ENCODE results near the gene LIMCH1. TPM values are rescaled to one million over a fixed set of nuclear protein-coding genes. Genes with fewer than 3 reads are reported as not detected.

The LIMCH1 gene
- total RNA-seq, 1 donor, result 8.7 TPM

GRCh38 chr4:41619161-41619560 lies 81.2 kb downstream of the LIMCH1 start:
- H3K4me3 ChIP-seq (ENCODE audit: low read depth, low read length), result no peak overlapping the region
- DNase-seq (ENCODE audit: low read depth), result no peak
- TF ChIP-seq, protein P1, sequence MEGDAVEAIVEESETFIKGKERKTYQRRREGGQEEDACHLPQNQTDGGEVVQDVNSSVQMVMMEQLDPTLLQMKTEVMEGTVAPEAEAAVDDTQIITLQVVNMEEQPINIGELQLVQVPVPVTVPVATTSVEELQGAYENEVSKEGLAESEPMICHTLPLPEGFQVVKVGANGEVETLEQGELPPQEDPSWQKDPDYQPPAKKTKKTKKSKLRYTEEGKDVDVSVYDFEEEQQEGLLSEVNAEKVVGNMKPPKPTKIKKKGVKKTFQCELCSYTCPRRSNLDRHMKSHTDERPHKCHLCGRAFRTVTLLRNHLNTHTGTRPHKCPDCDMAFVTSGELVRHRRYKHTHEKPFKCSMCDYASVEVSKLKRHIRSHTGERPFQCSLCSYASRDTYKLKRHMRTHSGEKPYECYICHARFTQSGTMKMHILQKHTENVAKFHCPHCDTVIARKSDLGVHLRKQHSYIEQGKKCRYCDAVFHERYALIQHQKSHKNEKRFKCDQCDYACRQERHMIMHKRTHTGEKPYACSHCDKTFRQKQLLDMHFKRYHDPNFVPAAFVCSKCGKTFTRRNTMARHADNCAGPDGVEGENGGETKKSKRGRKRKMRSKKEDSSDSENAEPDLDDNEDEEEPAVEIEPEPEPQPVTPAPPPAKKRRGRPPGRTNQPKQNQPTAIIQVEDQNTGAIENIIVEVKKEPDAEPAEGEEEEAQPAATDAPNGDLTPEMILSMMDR (IDR thresholded peaks at IDR 0.05; ENCODE audit: insufficient read depth, low read length), result no peak

GRCh38 chr4:41620594-41621256 lies 82.8 kb downstream of the LIMCH1 start:
- no peak for DNase-seq (ENCODE audit: low read depth)
- H3K4me3 ChIP-seq (ENCODE audit: low read depth, low read length), result no peak overlapping the region
- TF ChIP-seq, protein P1 (IDR thresholded peaks at IDR 0.05; ENCODE audit: insufficient read depth, low read length), result no peak

DNA sequence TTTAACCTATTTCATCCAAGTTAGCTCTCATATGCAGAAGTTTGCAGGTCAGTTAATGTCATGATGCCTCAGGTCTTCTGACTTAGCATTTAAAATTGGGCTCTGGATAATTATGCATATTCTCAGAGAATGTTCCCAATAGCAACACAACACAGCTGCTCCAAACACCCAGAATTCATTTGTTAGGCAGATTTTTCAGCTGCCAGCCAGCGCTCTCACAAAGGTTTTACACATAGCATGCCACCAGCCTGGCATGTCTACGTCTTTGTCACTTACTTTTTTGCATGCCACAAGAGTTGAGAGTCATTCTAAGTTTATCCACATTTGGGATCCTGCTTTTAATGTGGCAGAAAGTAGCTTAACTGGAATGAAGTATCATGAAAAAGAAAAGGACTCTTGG lies 84.8 kb downstream of the LIMCH1 start:
- H3K4me3 ChIP-seq (ENCODE audit: low read depth, low read length), result no peak overlapping the region
- TF ChIP-seq, protein P1 (IDR thresholded peaks at IDR 0.05; ENCODE audit: insufficient read depth, low read length), result no peak
- no peak for DNase-seq (ENCODE audit: low read depth)

DNA sequence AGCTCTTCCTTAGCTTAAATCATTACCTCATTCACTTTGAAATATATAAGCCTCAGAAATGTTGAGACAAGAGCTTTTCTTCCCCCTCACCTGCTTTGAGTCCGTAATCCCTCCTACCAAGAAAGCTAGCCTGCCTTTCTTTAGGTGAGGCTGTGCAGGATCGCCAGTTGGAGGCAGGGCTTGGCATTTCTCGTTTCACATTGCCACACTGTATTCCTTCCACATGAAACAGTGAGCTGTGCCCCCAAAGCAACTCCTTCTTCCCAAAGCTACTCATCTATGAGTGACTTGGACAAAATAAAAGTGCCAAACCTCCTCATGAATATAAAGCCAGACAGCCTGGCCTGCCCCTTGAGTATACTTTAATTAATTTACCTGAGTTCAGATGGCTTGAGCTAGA lies 86.8 kb downstream of the LIMCH1 start:
- no peak overlapping the region for H3K4me3 ChIP-seq (ENCODE audit: low read depth, low read length)
- TF ChIP-seq, protein P1 (IDR thresholded peaks at IDR 0.05; ENCODE audit: insufficient read depth, low read length), result no peak
- DNase-seq (ENCODE audit: low read depth), result no peak

GRCh38 chr4:41625531-41625930 lies 87.6 kb downstream of the LIMCH1 start:
- TF ChIP-seq, protein P1 (IDR thresholded peaks at IDR 0.05; ENCODE audit: insufficient read depth, low read length), result no peak
- H3K4me3 ChIP-seq (ENCODE audit: low read depth, low read length), result no peak overlapping the region
- no peak for DNase-seq (ENCODE audit: low read depth)

GRCh38 chr4:41628936-41629335 lies 91.0 kb downstream of the LIMCH1 start:
- no peak overlapping the region for H3K4me3 ChIP-seq (ENCODE audit: low read depth, low read length)
- no peak for DNase-seq (ENCODE audit: low read depth)
- TF ChIP-seq, protein P1 (IDR thresholded peaks at IDR 0.05; ENCODE audit: insufficient read depth, low read length), result no peak

DNA sequence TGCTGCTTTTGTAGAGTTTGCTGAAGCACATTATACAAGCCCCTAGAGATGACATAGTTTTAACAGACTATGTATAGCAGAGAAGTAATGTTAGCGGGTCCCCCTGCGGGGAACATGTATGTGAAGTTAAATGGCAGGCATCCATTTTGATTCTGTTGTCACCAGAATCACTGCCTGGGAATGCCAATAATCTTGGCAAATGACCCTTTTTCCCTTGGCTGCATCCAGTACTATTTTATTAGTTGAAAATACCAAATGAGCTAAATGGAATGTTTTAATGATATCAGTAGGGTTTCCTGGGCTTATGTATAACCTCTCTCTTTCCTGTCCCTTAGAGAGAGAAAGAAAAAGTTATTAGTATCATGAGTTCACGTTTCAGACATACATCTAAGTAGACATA lies 93.6 kb downstream of the LIMCH1 start:
- DNase-seq (ENCODE audit: low read depth), result peak; percentile 11
- H3K4me3 ChIP-seq (ENCODE audit: low read depth, low read length), result no peak overlapping the region
- TF ChIP-seq, protein P1 (IDR thresholded peaks at IDR 0.05; ENCODE audit: insufficient read depth, low read length), result no peak
